Neural cell (in vitro differentiated cells): ENCODE measurements around the gene SAT1. TPM values are rescaled to one million over a fixed set of nuclear protein-coding genes. Genes with fewer than 3 reads are reported as not detected.

Experiments
- H2AFZ ChIP-seq: fragments of 200-600, 300-800 bp; sonication (generic), shearing (Covaris generic); 2 replicates; pipeline ENCODE4 v1.6.0; 2014; ENCODE audit warnings: low read depth, mild to moderate bottlenecking, antibody characterized with exemption, low read length, moderate library complexity
- H3F3A ChIP-seq: fragments of 200-600 bp; shearing (Covaris generic); 2 replicates; pipeline ENCODE4 v1.6.1; 2016; ENCODE audit warnings: mild to moderate bottlenecking, moderate library complexity, mixed read lengths, antibody characterized with exemption, low read length; ENCODE audit not compliant: insufficient read depth, poor library complexity, severe bottlenecking
- H3K27ac ChIP-seq: fragments of 200-600, 300-800 bp; sonication (generic), shearing (Covaris generic); 2 replicates; pipeline ENCODE4 v1.5.1; 2014; ENCODE audit warnings: mild to moderate bottlenecking, low read length, moderate library complexity
- H3K27me3 ChIP-seq: fragments of 300-800, 200-600 bp; sonication (generic), shearing (Covaris generic); 2 replicates; pipeline ENCODE4 v1.6.0; 2014; ENCODE audit warnings: mild to moderate bottlenecking, low read depth, low read length, moderate library complexity; ENCODE audit not compliant: insufficient read depth
- H3K36me3 ChIP-seq: fragments of 300-800, 200-600 bp; sonication (generic), shearing (Covaris generic); 2 replicates; pipeline ENCODE4 v1.5.1; 2014; ENCODE audit warnings: mild to moderate bottlenecking, antibody characterized with exemption, low read length, moderate library complexity; ENCODE audit not compliant: insufficient read depth
- H3K4me2 ChIP-seq: fragments of 300-800, 200-600 bp; sonication (generic), shearing (Covaris generic); 2 replicates; pipeline ENCODE4 v1.6.0; 2014; ENCODE audit warnings: mild to moderate bottlenecking, low read length
- H3K4me3 ChIP-seq: fragments of 300-800, 200-600 bp; sonication (generic), shearing (Covaris generic); 2 replicates; pipeline ENCODE4 v1.5.1; 2014; ENCODE audit warnings: mild to moderate bottlenecking, low read length, moderate library complexity
- H3K79me2 ChIP-seq: fragments of 200-600 bp; shearing (Covaris generic); replicated peaks from 2 replicates; pipeline ENCODE4 v1.6.0; 2014; ENCODE audit warnings: mild to moderate bottlenecking, low read length, moderate library complexity; ENCODE audit not compliant: insufficient read depth
- H3K9ac ChIP-seq: fragments of 300-800, 200-600 bp; sonication (generic), shearing (Covaris generic); 2 replicates; pipeline ENCODE4 v1.6.1; 2016; ENCODE audit warnings: mild to moderate bottlenecking, low read length, mixed read lengths
- H3K9me2 ChIP-seq: fragments of 200-600 bp; shearing (Covaris generic); 2 replicates; pipeline ENCODE4 v1.6.1; 2016; ENCODE audit warnings: mild to moderate bottlenecking, low read length, mixed read lengths; ENCODE audit not compliant: insufficient read depth
- H3K9me3 ChIP-seq: fragments of 200-600, 300-800 bp; sonication (generic), shearing (Covaris generic); 2 replicates; pipeline ENCODE4 v1.6.1; 2016; ENCODE audit warnings: mild to moderate bottlenecking, mixed run types, low read length, moderate library complexity, mixed read lengths
- H4K20me1 ChIP-seq: fragments of 200-600 bp; shearing (Covaris generic); 2 replicates; pipeline ENCODE4 v1.6.1; 2016; ENCODE audit warnings: mild to moderate bottlenecking, mixed run types; ENCODE audit not compliant: insufficient read depth
- EP300 ChIP-seq: fragments of 450-650 bp; conservative IDR thresholded peaks from 2 replicates; pipeline ENCODE4 v1.6.1; 2014; ENCODE audit warnings: antibody characterized with exemption, mild to moderate bottlenecking, moderate library complexity; ENCODE audit not compliant: poor library complexity, severe bottlenecking
- EZH2 ChIP-seq: fragments of 200-600, 300-800 bp; shearing (Covaris generic), sonication (generic); IDR thresholded peaks from 2 replicates; pipeline ENCODE4 v1.6.1; 2014; ENCODE audit warnings: antibody characterized with exemption, low read length, borderline replicate concordance, mild to moderate bottlenecking; ENCODE audit not compliant: insufficient read depth, poor library complexity, severe bottlenecking
- MXI1 ChIP-seq: fragments of 450-650 bp; conservative IDR thresholded peaks from 2 replicates; pipeline ENCODE4 v1.6.1; 2014; ENCODE audit warnings: antibody characterized with exemption, mild to moderate bottlenecking; ENCODE audit not compliant: poor library complexity, severe bottlenecking
- POLR2AphosphoS5 ChIP-seq: IDR thresholded peaks from 2 replicates; pipeline ENCODE4 v1.6.1; 2012
- RAD21 ChIP-seq: fragments of 450-650 bp; conservative IDR thresholded peaks from 2 replicates; pipeline ENCODE4 v1.6.1; 2014; ENCODE audit warnings: antibody characterized with exemption, mild to moderate bottlenecking, moderate library complexity
- REST ChIP-seq: IDR thresholded peaks from 2 replicates; pipeline ENCODE4 v1.6.1; 2012; ENCODE audit warnings: borderline replicate concordance
- SMC3 ChIP-seq: fragments of 450-650 bp; conservative IDR thresholded peaks from 2 replicates; pipeline ENCODE4 v1.6.1; 2014; ENCODE audit warnings: antibody characterized with exemption, mild to moderate bottlenecking, moderate library complexity; ENCODE audit not compliant: poor library complexity
- TAF1 ChIP-seq: IDR thresholded peaks from 2 replicates; pipeline ENCODE4 v1.6.1; 2012; ENCODE audit warnings: low read depth
- polyA plus RNA-seq: library from polyadenylated mRNA; depleted of rRNA; stranded (reverse); fragments of >200 nt; gene quantifications from 2 replicates; pipeline ENCODE4 v1.2.3, GENCODE V29; 2014
- TF ChIP-seq, protein P1 (sequence below): fragments of 450-650 bp; IDR thresholded peaks from 2 replicates; pipeline ENCODE4 v1.5.1; 2014; ENCODE audit warnings: antibody characterized with exemption, mild to moderate bottlenecking, moderate library complexity; ENCODE audit not compliant: poor library complexity, severe bottlenecking

The SAT1 gene
- polyA plus RNA-seq, 1 donor from 2014 or later, result 95.2 TPM

DNA sequence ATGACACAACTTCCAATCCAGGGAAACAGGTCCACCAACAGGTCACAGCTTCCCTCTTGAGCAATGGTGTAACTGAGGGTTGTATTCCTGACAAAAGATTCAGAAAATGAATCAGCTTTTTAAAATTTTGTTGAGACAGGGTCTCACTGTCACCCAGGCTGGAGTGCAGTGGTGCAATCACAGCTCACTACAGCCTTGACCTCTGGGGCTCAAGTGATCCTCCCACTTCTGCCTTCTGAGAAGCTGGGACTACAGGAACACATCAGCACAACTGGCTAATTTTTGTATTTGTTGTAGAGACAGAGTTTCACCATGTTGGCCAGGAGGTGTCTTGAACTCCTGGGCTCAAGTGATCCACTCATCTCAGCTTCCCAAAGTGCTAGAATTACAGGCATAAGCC is 43.7 kb downstream of the SAT1 start:
- Histone ChIP-seq H3K4me2 (no peak overlapping the region), H2AFZ (no peak overlapping the region), H4K20me1 (no peaks in the 10 kb centered on the region), H3K79me2 (no peaks in the 10 kb centered on the region), H3K4me3 (no peak overlapping the region), H3K36me3 (no peaks in the 10 kb centered on the region), H3K27ac (no peak overlapping the region), H3K9ac (no peak overlapping the region), H3K9me3 (no peaks in the 10 kb centered on the region), H3K9me2 (no peaks in the 10 kb centered on the region), H3K27me3 (no peaks in the 10 kb centered on the region), H3F3A (no peaks in the 10 kb centered on the region)
- TF ChIP-seq EZH2 (no peak), SMC3 (no peak), MXI1 (no peak), RAD21 (no peak), REST (no peak), POLR2AphosphoS5 (no peak), TAF1 (no peak), EP300 (no peak)
- TF ChIP-seq, protein P1, sequence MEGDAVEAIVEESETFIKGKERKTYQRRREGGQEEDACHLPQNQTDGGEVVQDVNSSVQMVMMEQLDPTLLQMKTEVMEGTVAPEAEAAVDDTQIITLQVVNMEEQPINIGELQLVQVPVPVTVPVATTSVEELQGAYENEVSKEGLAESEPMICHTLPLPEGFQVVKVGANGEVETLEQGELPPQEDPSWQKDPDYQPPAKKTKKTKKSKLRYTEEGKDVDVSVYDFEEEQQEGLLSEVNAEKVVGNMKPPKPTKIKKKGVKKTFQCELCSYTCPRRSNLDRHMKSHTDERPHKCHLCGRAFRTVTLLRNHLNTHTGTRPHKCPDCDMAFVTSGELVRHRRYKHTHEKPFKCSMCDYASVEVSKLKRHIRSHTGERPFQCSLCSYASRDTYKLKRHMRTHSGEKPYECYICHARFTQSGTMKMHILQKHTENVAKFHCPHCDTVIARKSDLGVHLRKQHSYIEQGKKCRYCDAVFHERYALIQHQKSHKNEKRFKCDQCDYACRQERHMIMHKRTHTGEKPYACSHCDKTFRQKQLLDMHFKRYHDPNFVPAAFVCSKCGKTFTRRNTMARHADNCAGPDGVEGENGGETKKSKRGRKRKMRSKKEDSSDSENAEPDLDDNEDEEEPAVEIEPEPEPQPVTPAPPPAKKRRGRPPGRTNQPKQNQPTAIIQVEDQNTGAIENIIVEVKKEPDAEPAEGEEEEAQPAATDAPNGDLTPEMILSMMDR, result no peak

DNA sequence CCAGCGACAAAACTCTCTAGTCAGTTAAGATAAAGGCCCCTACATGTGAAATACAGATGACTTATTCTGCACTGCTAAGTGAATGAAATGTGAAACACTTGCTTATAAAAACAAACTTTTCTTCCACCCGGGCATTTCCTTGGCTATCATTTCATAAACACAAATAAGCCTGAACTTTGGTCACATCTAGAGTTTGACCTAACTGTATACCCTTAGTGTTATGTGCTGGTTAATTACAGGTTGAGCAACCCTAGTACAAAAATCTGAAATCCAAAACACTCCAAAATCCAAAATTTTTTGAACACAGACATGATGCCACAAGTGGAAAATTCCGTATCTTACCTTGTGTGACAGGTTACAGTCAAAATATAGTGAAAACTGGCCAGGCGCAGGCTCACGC is 45.9 kb downstream of the SAT1 start:
- Histone ChIP-seq H3K36me3 (no peaks in the 10 kb centered on the region), H3K27ac (no peak overlapping the region), H3K27me3 (no peaks in the 10 kb centered on the region), H4K20me1 (no peaks in the 10 kb centered on the region), H3K9ac (no peak overlapping the region), H3K4me2 (no peak overlapping the region), H3K4me3 (no peak overlapping the region), H3K79me2 (no peaks in the 10 kb centered on the region), H3K9me3 (no peaks in the 10 kb centered on the region), H2AFZ (no peak overlapping the region), H3F3A (no peaks in the 10 kb centered on the region), H3K9me2 (no peaks in the 10 kb centered on the region)
- TF ChIP-seq REST (no peak), TAF1 (no peak), RAD21 (no peak), EP300 (no peak), SMC3 (no peak), POLR2AphosphoS5 (no peak)
